Activated CD8-positive, alpha-beta memory T cell treated with anti-CD3 and anti-CD28 coated beads for 36 hours (primary cell): ENCODE measurements around the gene ABL1. TPM values are rescaled to one million over a fixed set of nuclear protein-coding genes. Genes with fewer than 3 reads are reported as not detected.

ENCODE experiments used
- CTCF ChIA-PET: fragments of 350-600 bp; sonication (Branson Sonifier 250); formaldehyde crosslinking; loops from one replicate; lab custom pipeline; 2021; ENCODE audit warnings: antibody characterized with exemption; lab: Charles Lee
- POLR2A ChIA-PET: fragments of 350-600 bp; sonication (Branson Sonifier 250); formaldehyde crosslinking; loops from one replicate; lab custom pipeline; 2021; ENCODE audit warnings: antibody characterized with exemption; lab: Charles Lee
- total RNA-seq, 2 experiments: library from RNA; stranded (reverse); gene quantifications; one replicate each; pipeline ENCODE4 v1.2.3, GENCODE V29; 2021

ABL1 gene
- total RNA-seq, 2 experiments from 2014 or later, result 41.7 to 41.8 TPM

DNA sequence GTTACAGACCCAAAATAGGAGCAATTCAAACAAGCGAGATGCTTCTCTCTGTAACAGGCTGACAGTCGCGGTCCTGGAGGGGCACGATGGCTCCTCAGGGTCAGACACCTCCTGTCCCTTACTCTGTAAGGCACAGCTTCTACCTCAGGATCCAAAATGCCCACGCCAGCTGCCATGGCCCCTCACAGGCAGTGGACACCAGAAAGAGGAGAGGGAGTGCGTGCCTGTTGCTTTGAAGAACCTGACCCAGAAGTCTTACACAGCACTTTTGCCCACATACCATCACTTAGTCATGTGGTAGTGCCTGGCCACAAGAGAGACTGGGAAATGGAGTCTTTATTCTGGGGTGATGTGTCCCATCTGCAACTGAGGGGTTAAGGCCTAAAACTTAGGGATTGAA lies 11.6 kb upstream of the ABL1 start:
- ChIA-PET CTCF (interaction anchor here (0.6 to 0.7 kb wide), 2 partner anchors 25 to 141 kb away, joined by 3 to 4 read pairs; no protein-coding TSS in a partner anchor), POLR2A (no interaction called here)

DNA sequence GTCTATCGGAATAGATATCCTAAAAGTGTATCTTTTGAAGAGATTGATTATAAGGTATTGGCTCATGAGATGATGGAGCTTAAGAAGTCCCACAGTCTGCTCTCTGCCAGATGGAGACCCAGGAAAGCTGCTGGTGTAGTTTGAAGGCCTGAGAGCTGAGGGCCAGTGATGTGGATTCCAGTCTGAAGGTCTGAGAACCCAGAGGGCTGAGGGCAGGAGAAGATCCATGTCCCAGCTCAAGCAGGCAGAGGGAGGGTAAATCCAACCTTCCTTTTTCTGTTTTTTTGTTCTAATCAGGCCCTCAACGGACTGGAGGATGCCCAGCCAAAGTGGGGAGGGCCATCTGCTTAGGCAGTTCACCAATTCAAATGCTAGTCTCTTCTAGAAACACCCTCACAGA lies 11.0 kb upstream of the ABL1 start:
- POLR2A ChIA-PET, result no interaction called here
- CTCF ChIA-PET, result interaction anchor here (0.5 kb wide), 1 partner anchor 512 kb away, joined by 3 read pairs; no protein-coding TSS in a partner anchor

DNA sequence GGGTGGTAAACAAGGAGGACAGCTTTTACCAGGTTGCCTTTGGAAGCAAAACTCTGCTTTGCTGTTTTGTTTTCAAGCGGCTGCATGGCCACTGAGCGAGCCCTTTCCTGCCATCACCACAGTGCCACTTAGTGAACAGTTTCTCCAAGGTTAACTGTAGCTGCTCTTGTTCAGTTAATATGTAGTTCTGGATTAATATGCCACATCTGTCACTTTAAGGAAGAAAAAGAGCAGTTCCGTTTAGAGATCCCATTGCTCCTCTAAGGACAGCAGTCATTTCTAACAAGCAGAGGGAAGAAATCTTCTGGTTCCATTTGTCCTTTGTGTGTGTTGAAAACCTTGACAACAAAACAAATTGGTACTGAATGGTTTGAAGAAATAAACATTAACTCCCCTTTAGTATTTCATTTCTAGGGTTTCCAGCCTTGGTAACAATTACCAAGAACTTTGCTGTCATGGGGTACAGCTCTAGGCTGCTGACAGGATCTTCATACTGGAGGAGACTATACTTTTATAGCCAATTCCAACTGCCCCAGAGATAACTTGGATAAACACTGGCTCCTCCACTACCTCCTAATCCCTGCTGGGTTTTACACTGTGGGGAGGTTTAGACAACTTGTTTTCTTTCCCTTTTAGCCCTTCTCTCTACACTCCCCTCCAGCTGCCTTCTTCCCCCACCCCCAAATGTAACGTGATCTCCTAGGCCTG lies 10.3 kb upstream of the ABL1 start:
- ChIA-PET POLR2A (interaction anchor here (0.7 kb wide), 1 partner anchor 1020 kb away, joined by 3 read pairs; no protein-coding TSS in a partner anchor), CTCF (interaction anchor here (0.5 to 1.0 kb wide), 2 partner anchors 16 to 511 kb away, joined by 3 to 4 read pairs; no protein-coding TSS in a partner anchor)

DNA sequence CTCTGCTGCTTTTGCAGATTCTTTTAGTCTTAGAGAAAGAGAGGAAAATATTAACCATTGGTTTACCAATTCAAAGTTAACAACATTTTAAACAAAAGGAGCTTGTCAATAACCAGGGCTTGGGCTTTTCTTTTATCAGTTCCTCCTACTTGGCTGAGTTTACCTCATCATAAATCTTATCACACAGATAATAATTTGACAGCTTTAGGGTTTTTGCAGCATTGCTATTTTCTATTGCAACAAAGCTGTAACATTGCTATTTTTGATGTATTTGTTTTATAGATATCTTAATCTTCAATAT lies 9.8 kb upstream of the ABL1 start:
- POLR2A ChIA-PET, result interaction anchor here (0.7 kb wide), 1 partner anchor 1020 kb away, joined by 3 read pairs; no protein-coding TSS in a partner anchor
- CTCF ChIA-PET, result interaction anchor here (1.0 kb wide), 1 partner anchor 16 kb away, joined by 4 read pairs; no protein-coding TSS in a partner anchor

DNA sequence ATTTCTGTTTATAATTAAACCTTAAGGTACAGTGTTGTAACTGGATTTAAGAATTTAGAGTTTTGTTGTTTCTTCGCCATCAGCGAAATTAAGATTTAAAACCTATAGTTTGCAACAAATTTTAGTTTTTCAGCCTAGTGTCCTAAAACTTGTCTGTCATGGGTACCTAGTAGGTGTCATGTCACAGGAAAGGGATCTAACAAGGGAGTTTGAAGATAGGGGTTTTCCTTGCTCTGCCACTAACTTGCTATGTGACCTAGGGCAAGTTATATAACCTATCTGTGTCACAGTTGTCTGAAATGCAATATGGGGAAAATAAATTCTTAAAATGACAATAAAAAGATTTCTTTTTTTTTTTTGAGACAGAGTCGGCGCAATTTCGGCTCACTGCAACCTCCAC lies 9.2 kb upstream of the ABL1 start:
- ChIA-PET POLR2A (interaction anchor here (0.7 kb wide), 1 partner anchor 1021 kb away, joined by 3 read pairs; no protein-coding TSS in a partner anchor), CTCF (interaction anchor here (1.0 kb wide), 1 partner anchor 15 kb away, joined by 4 read pairs; no protein-coding TSS in a partner anchor)

DNA sequence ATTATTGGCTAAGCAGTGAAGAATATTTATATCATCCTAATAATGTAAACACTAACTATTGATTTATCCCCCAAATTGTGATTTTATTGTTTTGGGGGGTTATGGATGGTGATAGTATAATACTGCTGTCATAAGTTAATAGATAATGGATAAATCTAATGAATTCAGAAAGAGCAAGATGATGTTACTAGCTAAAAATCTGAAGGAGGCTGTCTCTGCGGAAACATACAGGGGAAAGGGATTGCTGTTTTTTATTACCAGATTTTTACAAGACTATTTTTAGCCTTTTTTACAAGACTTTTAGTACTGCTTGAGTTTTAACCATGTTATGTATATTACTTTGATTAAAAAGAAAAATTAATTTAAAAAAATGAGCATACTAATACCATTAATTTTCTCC lies 5.3 kb upstream of the ABL1 start:
- ChIA-PET CTCF (no interaction called here), POLR2A (no interaction called here)

DNA sequence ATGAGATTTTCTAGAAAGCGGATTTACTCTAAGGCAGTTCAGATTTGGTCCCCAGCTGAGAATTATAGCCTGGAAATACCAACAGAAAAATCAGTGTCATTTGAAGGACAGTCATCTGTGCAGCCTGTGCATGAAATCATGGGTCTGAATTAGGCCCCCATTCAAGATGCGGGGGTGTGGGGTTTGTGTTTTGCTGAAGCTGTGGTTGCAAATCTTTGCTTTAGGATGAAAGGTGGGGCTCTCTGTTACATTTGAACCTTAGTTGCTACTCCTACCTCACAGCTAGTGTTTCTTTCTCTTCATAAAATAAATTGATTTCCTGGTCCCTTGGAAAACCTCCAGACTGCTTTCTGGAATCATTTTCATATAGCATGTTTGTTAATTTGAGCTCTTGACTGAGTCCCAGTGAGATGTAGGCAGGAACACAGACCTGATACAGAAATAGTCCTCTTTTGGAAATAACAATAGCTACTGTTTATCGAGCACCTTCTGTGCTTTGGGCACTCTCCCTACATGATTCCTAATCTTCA lies 4.8 kb upstream of the ABL1 start:
- POLR2A ChIA-PET, result no interaction called here
- CTCF ChIA-PET, result interaction anchor here (0.6 to 1.0 kb wide), 2 partner anchors 11 to 37 kb away, joined by 3 read pairs; no protein-coding TSS in a partner anchor

DNA sequence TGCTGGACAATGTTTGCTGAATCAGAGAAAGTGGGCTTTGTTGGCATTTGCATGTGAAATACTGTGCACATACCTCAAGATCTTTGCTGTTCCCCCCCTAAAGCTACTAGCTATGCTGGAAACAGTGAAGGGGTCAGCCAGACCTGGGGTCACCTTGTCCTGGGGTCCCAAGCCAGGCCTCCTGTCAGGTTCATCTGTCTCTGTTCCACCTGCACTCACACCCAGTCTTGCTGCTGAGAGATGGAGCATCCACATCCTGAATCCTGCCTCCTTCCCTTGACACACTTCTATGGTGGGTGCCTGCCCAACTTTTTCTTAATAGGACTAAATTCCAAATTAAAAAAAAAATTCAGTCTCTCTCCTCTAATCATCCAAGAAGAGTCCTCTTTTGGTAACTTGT lies 4.0 kb upstream of the ABL1 start:
- CTCF ChIA-PET, result interaction anchor here (1.0 kb wide), 1 partner anchor 36 kb away, joined by 3 read pairs; no protein-coding TSS in a partner anchor

DNA sequence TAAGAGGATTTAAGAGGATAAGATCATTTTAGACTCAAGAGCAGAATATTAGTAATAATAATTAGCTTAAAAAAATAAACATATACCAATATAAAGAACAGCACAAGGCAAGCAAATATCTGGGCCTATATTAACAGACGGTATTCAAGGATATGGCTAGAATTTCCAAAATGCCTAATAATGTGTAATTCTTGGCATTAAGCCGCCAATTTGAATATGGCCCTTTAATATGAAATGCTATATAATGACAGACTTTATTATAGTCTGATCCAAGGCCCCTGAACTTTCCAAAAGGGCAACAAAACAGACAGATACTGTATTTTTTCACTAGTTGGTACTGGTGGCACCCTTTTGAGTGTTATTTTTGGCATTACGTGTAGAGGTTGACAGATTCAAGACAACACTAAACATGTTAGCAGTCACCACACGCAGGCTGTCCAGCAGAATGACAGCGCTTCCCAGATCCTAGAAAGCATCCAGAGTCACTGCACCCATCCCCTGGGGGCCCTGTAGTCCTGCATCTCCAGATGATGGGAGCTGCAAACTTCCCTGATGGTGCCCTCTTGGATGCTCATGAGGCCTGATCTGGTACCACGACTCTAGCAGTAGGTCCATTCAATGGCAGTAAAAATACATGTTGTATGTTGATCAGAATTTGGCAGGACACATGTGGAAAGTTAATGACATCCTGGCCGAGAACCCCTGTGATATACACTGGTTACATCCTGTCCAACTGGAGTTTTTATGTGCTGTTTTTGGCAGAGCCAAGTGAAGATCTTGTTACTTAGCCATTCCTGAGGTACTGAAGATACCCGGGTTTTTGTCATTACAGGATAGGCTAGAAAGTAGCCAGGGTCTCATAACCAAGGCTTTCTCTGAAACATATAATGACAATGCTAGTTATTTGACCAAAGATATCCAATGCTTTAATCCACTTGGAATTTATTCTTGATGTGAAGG lies 1.7 kb upstream of the ABL1 start:
- ChIA-PET CTCF (interaction anchor here (1.2 kb wide), 1 partner anchor 33 kb away, joined by 4 read pairs; no protein-coding TSS in a partner anchor), POLR2A (interaction anchor here (0.7 kb wide), 1 partner anchor 43 kb away, joined by 4 read pairs; no protein-coding TSS in a partner anchor)

More for the DNA sequence above, 4.0 kb upstream of the ABL1 start:
- POLR2A ChIA-PET, result no interaction called here

DNA sequence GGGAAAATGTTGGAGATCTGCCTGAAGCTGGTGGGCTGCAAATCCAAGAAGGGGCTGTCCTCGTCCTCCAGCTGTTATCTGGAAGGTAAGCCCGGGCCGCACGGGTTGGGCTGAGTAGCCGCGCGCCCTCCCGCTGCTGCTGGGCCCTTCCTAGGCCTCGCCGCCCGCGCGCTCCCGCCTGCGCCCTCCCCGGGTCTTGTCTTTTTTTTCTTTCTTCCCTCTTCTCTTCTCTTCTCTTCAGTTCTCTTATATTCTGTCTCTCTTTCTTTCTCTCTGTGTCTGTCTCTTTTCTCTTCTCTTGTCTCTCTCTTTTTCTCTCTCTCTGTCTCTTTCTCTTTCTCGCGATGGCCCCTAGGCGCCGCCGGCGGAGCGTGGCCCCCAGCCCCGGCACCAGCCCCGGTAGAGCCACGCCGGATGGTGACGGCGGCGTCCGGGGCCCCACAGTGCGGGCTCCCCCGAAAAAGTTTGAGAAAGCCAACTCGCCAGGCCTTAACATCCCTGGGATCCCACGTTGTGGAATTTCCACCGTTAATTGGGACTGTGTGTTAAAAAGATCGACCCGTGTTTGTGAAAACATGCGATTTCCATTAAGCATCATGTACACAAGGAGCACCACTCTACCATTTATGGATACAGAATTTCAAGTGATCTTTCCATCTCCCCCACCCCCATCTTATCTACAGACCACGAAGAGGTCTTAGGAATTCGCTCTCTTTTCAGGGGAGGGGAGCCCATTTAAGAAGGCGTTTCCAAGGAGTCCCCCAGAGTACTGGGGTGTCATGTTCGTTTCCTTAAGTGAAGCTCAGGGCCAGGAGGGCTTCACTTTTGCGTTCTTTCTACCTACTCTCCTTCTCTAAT lies 616 bp downstream of the ABL1 start:
- ChIA-PET CTCF (interaction anchor here (0.6 kb wide), 3 partner anchors 13 to 429 kb away, joined by 3 read pairs; no protein-coding TSS in a partner anchor), POLR2A (no interaction called here)

DNA sequence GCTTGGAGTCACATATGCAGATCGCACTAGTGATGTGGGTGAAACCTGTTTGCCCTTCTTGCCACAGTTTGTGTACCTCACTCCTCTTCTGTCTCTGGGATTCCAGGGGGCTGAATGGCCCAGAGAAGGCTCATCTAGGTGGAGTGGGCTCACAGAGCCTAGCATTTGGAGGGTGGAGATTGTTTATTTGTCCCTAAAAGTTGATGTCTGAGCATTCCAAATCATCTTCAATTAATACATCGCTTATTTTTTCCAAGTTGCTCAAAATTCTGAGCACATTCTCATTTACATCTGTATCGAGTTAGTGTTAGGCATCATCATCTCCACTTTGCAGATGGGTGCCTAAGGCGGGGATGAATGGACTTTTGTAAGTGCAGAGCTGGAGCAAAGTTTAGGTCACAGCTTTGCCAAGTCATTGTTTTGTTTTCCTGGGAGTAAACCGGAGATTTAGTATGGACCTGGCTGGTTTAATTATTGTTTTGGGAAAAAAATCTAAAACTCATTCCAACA lies 2.0 kb downstream of the ABL1 start:
- CTCF ChIA-PET, result no interaction called here
- POLR2A ChIA-PET, result no interaction called here

DNA sequence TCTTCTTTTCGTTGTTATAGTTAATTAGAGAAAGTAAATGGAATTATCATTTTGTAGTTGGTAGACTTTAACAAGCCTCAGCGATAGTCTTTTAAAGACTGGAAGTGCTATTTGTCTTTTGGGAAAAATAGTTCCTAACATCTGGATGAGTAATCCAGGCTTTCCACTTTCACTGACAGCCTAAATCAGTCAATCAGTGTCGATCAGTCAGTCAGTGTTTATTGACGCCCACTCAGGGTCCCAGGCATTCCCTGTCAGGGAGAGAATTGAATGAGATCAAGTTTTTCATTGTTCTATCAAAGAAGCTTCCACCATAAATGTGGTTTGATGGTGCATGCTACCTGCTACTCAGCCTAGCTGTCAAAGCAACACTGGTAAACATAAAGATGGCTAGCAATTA lies 2.6 kb downstream of the ABL1 start:
- ChIA-PET POLR2A (no interaction called here), CTCF (no interaction called here)

DNA sequence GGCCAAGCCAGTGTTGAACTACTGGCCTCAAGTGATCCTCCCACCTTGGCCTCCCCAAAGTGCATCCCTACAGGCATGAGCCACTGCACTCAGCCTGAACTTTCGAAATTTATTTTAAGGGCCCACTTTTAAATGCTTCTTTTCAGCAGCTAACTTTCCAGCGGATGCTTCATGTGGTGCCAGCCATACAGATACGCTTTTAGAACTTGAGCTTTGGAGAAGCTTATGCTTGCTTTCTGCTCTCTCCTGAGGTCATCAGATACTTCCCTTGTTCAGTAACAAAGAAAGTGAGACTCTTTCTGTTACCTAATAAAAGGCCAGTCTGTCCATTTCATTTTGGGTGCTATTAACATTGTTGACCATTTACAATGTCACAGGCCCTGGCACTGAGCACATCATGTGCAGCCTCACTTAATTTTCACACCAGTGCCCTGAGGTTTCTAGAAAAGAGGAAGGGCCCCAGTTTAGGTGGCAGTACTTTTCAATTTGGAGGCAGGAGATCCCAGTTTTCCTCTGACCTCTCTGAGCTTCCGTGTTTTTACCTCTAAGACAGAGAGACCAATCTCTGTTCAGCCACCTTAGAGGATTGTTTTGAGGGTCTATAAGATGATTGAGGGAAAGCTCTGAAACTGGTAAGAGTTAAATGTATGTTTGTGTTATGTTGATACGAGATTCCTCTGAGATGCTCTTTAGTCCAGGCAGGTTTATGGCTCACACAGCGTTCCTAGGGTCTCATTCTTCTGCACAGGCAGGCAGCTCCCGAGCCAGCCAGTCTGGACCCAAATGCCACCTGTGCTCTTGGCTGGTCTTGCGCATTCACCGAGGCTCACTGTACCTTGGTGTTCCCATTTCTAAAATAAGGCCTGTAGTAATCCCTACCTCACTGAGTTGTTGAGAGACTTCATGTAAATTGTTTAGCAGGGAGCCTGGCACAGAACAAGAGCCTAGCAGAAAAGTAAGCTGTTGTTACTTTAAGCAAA lies 4.4 kb downstream of the ABL1 start:
- ChIA-PET CTCF (no interaction called here), POLR2A (no interaction called here)

DNA sequence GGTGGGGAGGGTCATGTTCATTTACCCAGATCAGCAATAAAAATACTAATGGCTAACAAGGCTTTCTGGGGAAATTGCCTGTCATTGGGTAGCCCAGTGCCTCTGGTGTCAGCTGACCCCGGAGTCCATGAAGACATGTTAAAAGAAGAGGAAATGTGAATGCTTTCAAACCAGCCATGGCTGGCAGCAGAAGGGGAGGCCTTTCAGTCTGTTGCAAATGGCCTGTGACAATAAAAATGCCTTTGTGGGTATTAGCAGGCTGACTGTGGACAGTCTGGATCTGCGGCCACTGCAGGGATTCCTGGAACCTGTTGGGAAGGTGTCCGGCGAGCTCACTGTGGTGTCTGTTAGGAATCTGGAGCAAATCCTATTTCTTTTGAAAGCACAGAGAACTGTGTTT lies 7.5 kb downstream of the ABL1 start:
- ChIA-PET CTCF (no interaction called here), POLR2A (no interaction called here)

DNA sequence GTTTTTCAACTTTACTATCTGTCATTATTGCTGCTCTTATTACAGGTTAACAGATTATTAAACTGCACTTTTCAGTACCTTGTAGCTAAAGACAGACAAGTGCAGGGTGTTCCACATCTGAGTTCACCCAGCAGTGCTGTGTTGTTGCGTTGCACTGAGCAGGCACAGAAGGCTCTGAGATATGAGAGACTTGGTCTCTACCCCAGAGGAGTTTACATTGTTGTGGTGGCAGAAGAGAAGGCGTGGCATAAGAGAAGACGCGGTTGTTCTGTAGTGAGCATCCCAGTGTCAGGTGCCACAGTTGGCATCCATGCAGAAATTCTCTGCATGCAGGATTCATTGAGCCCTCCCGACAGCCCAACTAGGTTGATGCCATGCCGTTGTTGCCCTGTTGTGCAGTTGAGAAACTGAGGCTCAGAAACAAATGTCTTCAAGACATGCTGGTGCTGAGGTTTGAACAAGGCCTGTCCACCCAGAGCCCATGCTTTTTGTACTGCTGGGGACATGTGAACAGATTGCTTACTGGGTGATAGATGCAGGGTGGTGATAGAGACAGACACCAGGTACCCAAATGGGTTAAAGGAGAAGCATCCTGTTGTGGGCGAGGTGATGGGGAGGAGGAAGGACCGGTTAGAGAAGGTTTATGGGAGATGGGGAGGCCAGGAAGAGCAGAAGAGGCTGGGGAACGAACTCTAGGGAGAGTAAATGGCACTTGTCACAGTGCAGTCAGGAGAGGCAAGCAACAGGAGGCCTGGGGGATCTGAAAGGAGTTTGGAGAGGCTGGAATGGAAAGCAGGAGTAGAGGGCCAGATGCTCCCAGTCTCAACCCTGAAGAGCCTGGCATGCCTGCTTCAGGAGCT lies 8.2 kb downstream of the ABL1 start:
- ChIA-PET POLR2A (interaction anchor here (0.6 kb wide), 1 partner anchor 1422 kb away, joined by 3 read pairs; no protein-coding TSS in a partner anchor), CTCF (no interaction called here)

DNA sequence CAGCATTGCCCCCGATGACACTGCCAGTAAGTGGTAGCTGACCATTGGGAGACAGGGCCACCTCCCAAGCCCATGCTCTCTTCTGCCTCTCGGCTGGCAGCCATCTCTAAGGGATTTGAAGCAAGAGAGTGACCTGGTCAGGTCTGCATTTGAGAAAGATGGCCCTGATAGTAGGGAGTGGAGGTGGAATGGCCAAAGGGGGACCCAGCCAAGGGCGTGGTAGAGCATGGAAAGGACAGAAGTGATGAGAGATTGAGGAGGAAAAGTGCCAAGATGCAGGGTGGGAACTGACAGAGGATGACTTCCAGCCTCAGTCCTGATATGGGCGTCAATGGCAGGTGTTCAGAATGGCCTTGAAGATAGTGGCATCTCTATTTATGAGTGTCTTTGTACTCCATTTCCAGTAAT lies 9.0 kb downstream of the ABL1 start:
- CTCF ChIA-PET, result no interaction called here
- POLR2A ChIA-PET, result no interaction called here
